Posterior cingulate gyrus (tissue), 11 donors: ENCODE results near the gene BTG2.
"Not testable (repeated sequence)": the region's sequence is repeated elsewhere in the genome, so short reads cannot be mapped to it uniquely, and the experiment has no call there.

ENCODE experiments used
- DNase-seq, 10 donors: peaks; one replicate each; pipeline versions ENCODE4 v3.0.0 to v3.0.0-alpha.2; 2020 to 2021; ENCODE audit warnings: mixed read lengths in 3 of 10
- intact Hi-C: fragments of 100-400 bp; cut with DNase I; formaldehyde crosslinking; loops from one replicate; pipeline ENCODE4 v1.15.1; 2023

Gene BTG2

DNA sequence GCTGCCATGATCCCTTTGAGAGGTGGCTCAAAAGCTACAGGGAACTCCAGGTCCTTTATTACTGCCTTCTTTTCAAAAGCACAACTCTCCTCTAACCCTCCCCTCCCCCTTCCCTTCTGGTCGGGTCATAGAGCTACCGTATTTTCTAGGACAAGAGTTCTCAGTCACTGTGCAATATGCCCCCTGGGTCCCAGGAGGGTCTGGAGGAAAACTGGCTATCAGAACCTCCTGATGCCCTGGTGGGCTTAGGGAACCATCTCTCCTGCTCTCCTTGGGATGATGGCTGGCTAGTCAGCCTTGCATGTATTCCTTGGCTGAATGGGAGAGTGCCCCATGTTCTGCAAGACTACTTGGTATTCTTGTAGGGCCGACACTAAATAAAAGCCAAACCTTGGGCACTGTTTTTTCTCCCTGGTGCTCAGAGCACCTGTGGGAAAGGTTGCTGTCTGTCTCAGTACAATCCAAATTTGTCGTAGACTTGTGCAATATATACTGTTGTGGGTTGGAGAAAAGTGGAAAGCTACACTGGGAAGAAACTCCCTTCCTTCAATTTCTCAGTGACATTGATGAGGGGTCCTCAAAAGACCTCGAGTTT lies 3.1 kb downstream of the BTG2 start:
- intact Hi-C loops, result no loop called here
- DNase-seq, result no peak

DNA sequence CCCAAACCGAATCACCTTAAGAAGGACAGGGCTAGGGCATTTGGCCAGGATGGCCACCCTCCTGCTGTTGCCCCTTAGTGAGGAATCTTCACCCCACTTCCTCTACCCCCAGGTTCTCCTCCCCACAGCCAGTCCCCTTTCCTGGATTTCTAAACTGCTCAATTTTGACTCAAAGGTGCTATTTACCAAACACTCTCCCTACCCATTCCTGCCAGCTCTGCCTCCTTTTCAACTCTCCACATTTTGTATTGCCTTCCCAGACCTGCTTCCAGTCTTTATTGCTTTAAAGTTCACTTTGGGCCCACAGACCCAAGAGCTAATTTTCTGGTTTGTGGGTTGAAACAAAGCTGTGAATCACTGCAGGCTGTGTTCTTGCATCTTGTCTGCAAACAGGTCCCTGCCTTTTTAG lies 3.6 kb downstream of the BTG2 start:
- intact Hi-C loops, result no loop called here
- no peak for DNase-seq

DNA sequence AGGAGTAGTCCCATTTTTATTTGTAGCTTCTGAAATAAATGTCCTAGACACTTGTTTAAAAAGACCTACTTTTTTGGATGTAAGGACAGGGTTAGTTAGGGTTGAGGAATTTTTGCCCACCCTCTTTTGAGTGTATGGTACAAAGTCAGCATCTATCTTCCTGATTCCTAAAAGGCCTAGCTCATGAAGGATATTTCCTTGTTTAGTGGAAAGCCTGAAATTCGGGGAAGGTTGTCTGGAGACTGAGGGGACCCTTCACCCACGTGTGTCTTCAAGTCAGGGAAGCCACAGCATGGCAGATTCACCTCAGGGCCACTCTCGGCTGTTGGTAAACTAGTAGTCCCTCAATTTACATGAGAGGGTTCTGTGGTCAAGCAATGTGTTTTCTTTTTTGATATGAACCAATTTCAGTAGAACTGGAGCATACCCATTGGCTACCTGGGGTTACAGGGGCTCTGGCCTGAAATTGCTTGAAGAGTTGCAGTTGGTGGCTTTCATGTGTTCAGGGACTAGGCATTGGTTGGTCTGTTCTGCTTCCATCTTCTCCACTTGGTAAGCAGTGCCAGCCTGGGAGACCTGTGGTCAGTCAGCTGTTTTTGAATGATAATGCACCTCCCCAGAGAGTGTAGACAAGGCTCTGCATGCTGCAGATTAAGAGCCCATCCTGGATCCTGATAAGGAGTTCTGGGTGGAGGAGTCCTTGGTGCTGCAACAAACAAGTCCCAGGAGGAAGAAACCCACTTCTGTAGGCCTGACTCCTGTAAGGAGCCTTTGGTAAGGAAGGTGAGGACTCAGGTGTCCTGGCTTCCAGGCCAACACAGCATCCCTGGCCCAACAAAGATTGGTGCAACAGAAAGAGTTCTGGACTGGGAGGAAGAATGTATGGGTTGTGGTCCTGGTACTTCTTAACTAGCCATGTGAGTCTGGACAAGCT lies 6.3 kb downstream of the BTG2 start:
- intact Hi-C loops, result no loop called here
- peak in 1 of 10 donors; percentile 41 for DNase-seq

DNA sequence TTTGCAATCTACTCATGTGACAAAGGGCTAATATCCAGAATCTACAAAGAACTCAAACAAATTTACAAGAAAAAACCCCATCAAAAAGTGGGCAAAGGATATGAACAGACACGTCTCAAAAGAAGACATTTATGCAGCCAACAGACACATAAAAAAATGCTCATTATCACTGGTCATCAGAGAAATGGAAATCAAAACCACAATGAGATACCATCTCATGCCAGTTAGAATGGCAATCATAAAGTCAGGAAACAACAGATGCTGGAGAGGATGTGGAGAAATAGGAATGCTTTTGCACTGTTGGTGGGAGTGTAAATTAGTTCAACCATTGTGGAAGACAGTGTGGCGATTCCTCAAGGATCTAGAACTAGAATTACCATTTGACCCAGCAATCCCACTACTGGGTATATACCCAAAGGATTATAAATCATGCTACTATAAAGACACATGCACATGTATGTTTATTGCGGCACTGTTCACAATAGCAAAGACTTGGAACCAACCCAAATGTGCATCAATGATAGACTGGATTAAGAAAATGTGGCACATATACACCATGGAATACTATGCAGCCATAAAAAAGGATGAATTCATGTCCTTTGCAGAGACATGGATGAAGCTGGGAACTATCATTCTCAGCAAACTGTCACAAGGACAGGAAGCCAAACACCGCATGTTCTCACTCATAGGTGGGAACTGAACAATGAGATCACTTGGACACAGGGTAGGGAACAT lies 8.9 kb downstream of the BTG2 start:
- intact Hi-C loops, DNase-seq: not testable (repeated sequence)

DNA sequence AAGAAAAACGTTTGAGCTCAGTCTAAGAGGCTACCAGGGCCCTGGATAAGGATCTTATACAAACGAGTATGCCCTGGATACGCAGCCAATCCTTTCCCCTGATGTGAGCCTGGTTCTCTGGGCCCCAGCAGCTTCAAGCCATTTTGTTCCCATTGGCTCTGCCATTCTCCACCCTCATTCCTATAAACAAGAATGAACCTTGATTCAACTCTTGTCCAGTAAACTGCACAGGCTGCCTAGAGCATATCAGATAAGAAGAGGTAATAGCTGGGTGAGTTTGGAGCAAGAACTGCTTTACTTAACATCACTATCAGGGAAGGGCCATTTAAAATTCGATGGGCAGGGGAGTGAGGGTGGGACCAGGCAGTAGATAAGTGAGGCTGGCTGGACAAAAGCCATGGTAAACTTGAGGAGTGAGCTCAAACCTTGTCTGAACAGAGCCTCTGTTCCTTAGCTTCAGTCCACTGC lies 11.3 kb downstream of the BTG2 start:
- DNase-seq, result no peak
- intact Hi-C loops, result no loop called here

DNA sequence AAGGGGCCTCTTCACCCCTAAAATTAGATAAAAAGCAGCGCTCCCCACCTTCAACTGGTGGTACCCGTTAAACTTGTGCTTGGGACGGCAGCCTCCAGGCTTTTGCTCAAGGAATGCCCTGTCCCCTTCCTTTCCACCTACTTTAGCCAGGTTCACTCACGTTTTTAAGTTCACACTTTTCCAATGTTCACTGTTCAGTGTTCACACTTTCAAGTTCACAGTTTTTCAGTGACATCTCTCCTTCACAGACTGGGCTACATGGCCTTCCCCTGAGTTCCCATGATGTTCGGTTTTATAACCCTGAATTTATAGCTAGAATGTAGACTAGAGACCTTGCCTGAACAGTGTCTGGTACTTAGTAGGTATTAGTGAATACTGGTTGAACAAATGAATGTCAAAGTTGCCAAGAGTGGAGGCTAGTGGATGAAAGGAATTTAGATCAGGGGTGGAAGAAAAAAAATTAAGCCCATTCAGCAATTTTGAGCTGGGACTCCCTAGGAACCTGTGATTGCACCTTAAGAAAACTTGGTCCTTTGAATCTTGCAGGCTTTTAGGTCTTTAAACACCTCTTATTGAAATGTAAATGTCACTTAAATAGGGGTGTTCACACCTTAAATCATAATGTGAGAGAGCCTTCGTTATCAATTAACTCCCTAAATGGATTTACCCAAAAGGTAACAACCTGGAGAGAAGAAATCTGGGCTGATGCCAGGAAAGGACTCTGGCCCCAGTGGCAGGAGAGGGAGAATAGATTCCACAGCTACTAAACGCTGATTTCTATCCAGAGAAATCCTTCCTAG lies 12.3 kb downstream of the BTG2 start:
- DNase-seq, result no peak
- intact Hi-C loops, result no loop called here

DNA sequence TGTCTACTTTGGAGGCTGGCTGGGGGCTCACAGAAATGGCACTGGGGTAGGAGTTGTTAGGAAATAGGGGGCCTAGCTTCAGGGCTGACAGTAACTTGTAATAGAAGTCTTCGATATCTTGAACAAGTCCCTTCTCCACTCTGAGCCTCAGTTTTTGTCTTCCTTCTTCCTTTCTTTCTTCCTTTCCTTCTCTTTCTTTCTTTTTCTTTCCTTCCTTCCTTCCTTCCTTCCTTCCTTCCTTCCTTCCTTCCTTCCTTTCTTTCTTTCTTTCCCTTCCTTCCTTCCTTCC lies 12.9 kb downstream of the BTG2 start:
- intact Hi-C loops, result no loop called here

DNA sequence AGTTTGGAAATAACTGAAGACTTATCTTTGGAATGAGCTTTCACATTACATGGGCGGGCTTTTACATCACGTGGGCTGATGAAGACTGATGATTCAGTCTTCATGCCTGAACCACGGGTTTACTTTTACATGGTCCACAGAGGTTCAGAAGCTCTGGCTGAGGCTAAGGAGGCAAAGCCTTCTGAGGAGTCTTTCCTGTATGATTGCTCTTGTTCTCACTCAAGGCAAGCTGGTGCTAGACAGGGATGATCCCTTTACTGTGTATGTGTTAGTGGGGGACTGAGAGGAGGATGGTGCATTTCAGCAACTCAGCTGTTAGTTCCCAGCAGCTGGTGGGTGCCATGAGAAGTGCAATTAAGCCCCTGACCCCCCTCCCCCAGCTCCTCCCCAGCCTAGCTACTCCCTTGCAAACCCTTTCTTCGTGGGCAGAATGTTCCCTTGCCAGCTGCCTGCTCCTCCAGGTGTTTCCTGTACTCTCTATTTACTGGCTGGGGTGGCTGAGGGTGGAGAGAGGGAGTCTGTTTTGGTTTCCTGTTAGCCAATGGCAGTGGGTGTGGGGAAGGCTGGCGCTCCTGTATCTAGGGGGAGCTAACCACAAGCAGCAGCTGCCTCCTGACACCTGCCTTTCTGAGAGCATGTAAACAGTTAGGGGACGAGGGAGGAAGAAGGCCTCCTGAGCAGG lies 15.4 kb downstream of the BTG2 start:
- DNase-seq, result no peak
- intact Hi-C loops, result no loop called here

More for the DNA sequence above, 12.9 kb downstream of the BTG2 start:
- no peak for DNase-seq

DNA sequence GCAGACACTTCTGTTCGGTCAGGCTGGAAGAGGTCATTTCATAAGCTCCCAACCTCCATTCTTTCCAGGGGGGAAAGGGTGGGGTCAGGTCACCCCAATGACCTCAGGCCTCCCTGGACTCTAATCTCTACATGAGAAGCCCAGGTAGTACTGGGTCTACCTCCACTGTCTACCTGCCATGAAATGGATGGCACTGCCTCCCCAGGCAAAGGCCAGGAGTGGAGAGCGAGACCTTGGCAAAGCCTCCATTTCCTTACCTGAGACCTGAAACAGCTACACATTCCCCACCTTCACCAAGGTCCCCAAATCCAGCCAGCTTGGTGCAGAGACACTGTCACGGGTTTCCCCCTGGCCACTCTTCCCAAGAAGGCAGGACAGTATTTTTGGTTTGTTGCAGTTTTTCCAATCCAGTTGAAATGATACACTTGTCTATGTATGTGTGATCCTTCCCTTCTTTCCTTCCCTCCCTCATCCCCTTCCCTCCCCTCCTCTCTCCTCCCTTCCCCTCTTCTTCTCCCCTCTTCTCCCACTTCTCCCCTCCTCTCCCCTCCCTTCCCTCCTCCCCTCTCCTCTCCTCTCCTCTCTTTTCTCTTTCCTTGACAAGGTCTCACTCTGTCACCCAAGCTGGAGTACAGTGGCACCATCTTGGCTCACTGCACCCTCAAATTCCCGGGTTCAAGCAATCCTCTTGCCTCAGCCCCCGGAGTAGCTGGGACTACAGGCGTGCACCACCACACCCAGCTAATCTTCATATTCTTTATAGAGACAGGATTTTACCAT lies 16.1 kb downstream of the BTG2 start:
- no peak for DNase-seq
- intact Hi-C loops, result no loop called here

DNA sequence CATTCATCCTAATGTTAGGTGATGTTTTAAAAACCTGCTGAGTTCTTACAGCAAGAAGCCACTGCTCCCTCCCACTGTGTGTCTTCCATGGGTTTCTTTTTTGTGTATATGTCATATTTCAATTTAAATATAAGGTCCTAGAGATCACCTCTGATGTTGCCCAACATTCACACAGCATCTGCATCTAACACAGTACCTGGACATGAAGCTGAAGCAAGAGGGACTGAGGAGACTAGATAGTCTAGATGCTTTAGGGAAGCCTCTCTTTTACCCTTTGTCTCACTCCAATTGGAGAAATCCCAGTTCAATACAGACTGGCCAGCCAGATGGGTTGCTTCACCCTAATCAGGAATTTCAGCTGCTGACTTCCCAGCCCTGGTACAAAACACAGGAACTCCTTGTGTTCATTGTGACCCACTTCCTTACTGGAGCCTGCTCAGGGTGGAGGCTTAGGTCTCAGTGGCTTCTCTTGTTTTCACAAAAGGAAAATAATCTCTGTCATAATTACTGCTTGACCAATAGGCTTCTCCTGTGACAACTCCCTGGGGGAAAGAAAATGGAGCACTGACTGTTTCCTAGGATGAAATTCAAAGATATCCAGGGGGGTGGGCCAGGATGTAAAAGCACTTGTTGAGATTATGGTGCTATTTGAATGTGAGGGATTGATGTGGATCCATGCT lies 17.3 kb downstream of the BTG2 start:
- DNase-seq, result no peak
- intact Hi-C loops, result no loop called here

DNA sequence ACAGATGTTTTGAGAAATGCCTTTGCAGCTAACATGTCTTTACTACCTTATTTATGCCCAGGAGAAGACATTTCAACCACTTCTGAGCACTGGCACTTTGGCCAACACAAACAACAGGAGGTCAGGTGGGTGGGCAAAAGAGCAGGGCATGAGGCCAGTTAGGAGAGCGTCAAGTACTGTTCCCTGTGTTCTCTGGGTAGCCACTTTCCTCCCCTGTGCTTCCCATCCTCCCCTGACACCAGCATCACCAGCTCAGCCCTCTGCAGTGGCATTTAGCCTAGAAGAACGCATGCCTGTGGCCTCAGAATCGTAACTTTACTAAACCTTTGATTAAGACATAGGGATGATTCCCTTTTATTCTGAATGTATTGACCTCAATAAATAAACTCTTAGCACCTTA lies 18.3 kb downstream of the BTG2 start:
- intact Hi-C loops, result no loop called here
- DNase-seq, result no peak

DNA sequence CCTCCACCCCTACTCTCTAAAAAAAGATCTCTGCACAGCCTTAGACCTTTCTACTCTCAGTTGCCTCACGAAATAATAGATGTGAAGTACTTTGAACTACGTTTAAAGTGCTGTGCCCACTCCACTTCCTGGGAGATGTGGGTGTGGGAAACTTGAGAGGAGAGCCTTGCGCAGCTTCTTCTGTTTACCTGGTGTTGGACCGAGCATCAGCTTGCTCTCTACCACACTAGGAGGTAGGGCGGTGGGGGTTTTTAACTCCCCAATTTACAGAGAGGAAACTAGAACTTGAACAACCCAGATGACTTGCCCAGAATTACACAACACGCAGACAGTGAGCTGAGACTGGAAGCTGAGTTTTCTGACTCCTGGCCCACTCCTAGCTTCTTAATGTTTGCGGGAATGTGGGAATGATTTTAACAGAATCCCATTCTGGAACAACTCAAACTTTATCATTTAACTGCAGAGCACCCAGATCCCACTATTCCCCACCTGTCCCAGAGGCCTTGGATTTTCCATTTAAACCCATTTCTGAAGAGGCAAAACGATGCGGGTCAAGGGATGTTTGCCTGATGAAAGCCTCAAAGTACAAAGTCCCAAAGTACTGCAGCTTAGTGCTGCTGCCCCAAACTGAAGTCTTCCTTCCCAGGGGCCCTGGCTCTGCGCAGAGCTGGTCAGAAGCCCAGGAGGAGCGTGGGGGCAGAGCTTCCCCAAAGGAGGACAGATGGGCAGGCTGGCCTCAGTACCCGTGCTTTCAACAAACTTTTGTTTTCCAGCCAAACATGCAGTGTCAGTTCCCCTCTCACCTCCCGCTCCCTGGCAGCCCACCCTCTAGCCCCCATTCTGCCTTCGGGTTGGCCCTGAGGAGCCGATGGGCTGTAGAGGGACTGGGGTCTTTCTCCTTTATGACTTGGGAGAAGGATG lies 19.0 kb downstream of the BTG2 start:
- intact Hi-C loops, result no loop called here
- peak in 2 of 10 donors; percentile 17 to 21 for DNase-seq

DNA sequence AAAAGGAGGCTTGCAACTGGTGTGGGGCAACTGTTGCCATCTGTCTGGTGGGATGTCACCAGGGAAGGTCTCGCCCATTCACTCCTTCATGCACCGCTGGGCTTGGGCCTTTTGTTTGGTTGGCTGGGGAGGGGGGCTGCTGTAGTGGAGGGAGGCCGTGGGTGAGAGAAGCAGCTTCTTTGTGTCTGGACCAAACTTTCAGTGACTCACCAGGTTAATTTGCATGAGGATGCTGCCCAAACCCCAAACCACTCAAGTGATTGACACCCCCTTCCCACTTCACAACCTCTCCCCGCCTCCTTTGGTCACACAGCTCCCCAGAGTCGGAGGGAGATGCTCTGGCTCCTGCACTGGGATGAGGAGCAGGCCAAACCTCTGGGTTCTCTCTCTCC lies 19.7 kb downstream of the BTG2 start:
- intact Hi-C loops, result no loop called here
- peak in 1 of 10 donors; percentile 14 for DNase-seq

DNA sequence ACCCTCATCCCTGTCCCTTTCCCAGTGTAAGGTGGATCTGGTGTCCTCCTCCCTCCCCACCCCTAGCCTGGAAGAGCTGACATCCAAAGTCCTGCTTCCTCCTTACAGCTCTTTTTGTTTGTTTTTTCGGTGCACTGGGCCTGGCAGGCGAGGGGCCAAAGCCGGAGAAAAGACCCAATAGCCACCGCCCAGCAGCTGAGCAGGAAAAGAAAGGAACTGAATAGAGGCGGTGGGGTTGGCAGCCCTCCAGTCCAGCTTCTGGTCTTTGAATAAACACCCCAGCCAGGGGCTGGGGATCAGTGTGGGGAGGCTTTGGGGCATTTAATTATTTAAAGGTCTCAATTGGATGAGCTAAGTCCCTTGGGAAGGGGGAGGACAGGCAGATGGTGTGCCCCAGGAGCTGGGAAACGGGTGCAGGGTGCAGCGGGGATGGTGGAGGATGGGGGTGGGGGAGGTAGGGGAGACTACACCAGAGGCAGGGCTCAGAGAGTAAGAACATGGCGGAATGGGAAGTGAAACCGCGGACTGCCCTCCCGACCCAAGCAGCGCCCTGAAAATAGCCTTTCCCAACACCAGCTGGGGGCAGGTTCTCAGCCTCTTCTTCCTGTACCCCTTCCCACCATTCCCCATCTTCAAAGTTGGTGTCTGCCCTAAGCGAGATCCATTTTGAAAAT lies 20.2 kb downstream of the BTG2 start:
- intact Hi-C loops, result no loop called here
- peak; percentile 53 to 92 (median 72) for DNase-seq

DNA sequence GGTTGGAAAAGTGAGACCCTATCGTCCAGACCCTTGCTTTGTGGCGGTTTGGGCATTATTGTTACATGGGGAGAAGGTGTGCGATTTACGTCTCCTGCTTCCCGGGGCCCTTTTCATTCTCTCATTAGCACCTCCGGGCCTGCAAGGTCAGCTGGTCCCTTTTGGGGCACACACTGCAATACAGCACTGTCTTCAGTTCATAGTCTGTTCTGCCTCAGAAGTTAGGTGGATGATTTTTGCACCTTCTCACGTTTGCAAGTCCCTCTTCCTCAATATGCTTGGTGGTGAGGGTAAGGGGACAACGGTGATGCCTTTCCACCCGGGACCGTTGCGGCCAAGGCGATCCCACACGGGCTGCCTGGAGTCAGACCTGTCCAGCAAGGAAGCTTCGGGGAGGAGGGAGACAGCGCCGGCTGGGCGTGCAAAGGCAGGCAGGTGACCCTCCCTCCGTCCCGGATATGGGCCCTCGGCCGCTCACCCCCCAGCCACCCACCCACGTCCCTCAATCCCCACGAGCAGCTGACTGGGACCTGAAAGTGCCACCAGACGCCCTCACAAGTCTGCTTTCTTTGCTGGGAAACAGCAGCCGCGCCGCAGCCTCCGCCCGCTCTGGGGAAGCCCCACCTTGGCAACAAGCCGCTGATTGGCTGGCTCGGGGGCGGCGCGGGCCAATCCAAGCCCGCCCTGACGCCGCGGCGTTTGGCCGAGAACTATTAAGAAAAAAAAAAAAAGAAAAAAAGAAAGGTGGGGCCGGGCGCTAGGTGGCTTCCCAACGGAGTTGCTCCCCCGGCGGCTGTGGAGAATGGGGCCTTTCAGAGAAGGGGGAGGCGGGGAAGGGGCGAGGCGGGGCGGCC lies 21.7 kb downstream of the BTG2 start:
- DNase-seq, result peak; percentile 87 to 99 (median 94)
- intact Hi-C loops, result loop anchor here (1.0 kb wide), 1 partner anchor 21 kb away; no protein-coding TSS in a partner anchor
